ENCODE measurements around the gene ZNF497. TPM values are rescaled to one million over a fixed set of nuclear protein-coding genes. Genes with fewer than 3 reads are reported as not detected.

ZNF497 gene
- total and polyA plus RNA-seq, 9 of the 15 experiments (the other 6 are each of a cell fraction or from before 2014, with no cell fraction given): 0.06 to 0.98 (median 0.44) TPM; not detected in 1

GRCh38 chr19:58326914-58327726, 35.4 kb downstream of the ZNF497 start, which contains the start of gene ZSCAN22 (continued):
- TF ChIP-seq E2F1 (CRISPR knock-in tag; IDR thresholded peaks at IDR 0.05): peak; percentile 89
- TF ChIP-seq SRSF1 (IDR thresholded peaks at IDR 0.05; ENCODE audit: low read depth, low read length): no peak
- no peak for TF ChIP-seq PHB (CRISPR knock-in tag; IDR thresholded peaks at IDR 0.05)
- TF ChIP-seq ZNF584 (CRISPR knock-in tag; IDR thresholded peaks at IDR 0.05; ENCODE audit: low read depth): peak; percentile 93
- no peak for TF ChIP-seq ZNF57 (CRISPR knock-in tag; IDR thresholded peaks at IDR 0.05)
- TF ChIP-seq ZNF280A (IDR thresholded peaks at IDR 0.05; ENCODE audit: low read depth, partially characterized antibody): no peak
- no peak for TF ChIP-seq HNRNPK (IDR thresholded peaks at IDR 0.05; ENCODE audit: low read depth, low read length, poor library complexity, severe bottlenecking)
- no peak for TF ChIP-seq KAT8 (IDR thresholded peaks at IDR 0.05; ENCODE audit: low read depth)
- no peak for TF ChIP-seq ZNF780A (CRISPR knock-in tag; IDR thresholded peaks at IDR 0.05)
- no peak for TF ChIP-seq CUX1 (CRISPR knock-in tag; IDR thresholded peaks at IDR 0.05)
- TF ChIP-seq ATF6 (CRISPR knock-in tag; IDR thresholded peaks at IDR 0.05): peak; percentile 75; the same call in 1 of the 2 replicates
- no peak for TF ChIP-seq HOXB6 (CRISPR knock-in tag; IDR thresholded peaks at IDR 0.05; ENCODE audit: borderline replicate concordance)
- peak; percentile 52; the same call in 1 of the 2 replicates for TF ChIP-seq RUNX1 (IDR thresholded peaks at IDR 0.05; ENCODE audit: low read depth)
- TF ChIP-seq, protein P1, sequence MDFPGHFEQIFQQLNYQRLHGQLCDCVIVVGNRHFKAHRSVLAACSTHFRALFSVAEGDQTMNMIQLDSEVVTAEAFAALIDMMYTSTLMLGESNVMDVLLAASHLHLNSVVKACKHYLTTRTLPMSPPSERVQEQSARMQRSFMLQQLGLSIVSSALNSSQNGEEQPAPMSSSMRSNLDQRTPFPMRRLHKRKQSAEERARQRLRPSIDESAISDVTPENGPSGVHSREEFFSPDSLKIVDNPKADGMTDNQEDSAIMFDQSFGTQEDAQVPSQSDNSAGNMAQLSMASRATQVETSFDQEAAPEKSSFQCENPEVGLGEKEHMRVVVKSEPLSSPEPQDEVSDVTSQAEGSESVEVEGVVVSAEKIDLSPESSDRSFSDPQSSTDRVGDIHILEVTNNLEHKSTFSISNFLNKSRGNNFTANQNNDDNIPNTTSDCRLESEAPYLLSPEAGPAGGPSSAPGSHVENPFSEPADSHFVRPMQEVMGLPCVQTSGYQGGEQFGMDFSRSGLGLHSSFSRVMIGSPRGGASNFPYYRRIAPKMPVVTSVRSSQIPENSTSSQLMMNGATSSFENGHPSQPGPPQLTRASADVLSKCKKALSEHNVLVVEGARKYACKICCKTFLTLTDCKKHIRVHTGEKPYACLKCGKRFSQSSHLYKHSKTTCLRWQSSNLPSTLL (IDR thresholded peaks at IDR 0.05): no peak
- TF ChIP-seq ELF4 (CRISPR knock-in tag; IDR thresholded peaks at IDR 0.05): no peak; the same call in 1 of the 2 replicates

Data from K562 (cell line).